Inflammatory macrophage treated with lipopolysaccharide for 1 hour (primary cell): ENCODE measurements around the gene SLX9.

Source experiments
- DNase-seq, 2 donors: peaks; one replicate each; pipeline ENCODE4 v3.0.0-alpha.2; 2020 to 2022

Gene SLX9

GRCh38 chr21:44931137-44931500 lies 8.7 kb upstream of the SLX9 start:
- DNase-seq = peak; percentile 86 to 89

GRCh38 chr21:44931501-44932407 lies 8.1 kb upstream of the SLX9 start:
- DNase-seq = no peak

- DNase-seq = peak in 1 of 2 donors; percentile 51
Measured at GRCh38 chr21:44932408-44933181, 7.2 kb upstream of the SLX9 start.

- no peak for DNase-seq
Measured at GRCh38 chr21:44933199-44933917, 6.5 kb upstream of the SLX9 start.

GRCh38 chr21:44933918-44934260 lies 5.9 kb upstream of the SLX9 start:
- DNase-seq = no peak

GRCh38 chr21:44934276-44934675 lies 5.6 kb upstream of the SLX9 start:
- DNase-seq = no peak

GRCh38 chr21:44934797-44935532 lies 4.9 kb upstream of the SLX9 start:
- DNase-seq = no peak

- DNase-seq = no peak
Measured at GRCh38 chr21:44935533-44935927, 4.3 kb upstream of the SLX9 start.

- no peak for DNase-seq
Measured at GRCh38 chr21:44938772-44939531, 877 bp upstream of the SLX9 start.

- no peak for DNase-seq
Measured at GRCh38 chr21:44940116-44940631, 345 bp downstream of the SLX9 start.

- no peak for DNase-seq
Measured at GRCh38 chr21:44941567-44941966, 1.7 kb downstream of the SLX9 start.

GRCh38 chr21:44942566-44942965 lies 2.7 kb downstream of the SLX9 start:
- no peak for DNase-seq

- no peak for DNase-seq
Measured at GRCh38 chr21:44943005-44943685, 3.3 kb downstream of the SLX9 start.

- no peak for DNase-seq
Measured at GRCh38 chr21:44943686-44944550, 4.1 kb downstream of the SLX9 start.

GRCh38 chr21:44944596-44944995 lies 4.8 kb downstream of the SLX9 start:
- no peak for DNase-seq

GRCh38 chr21:44946254-44947041 lies 6.6 kb downstream of the SLX9 start:
- DNase-seq = no peak

- no peak for DNase-seq
Measured at GRCh38 chr21:44947111-44947929, 7.5 kb downstream of the SLX9 start.

GRCh38 chr21:44947930-44948331 lies 8.1 kb downstream of the SLX9 start:
- DNase-seq = no peak
